Activated CD4-positive, alpha-beta T cell treated with anti-CD3 and anti-CD28 coated beads for 36 hours (primary cell): Measurements from ENCODE around the gene SIRT4. TPM values are rescaled to one million over a fixed set of nuclear protein-coding genes. Genes with fewer than 3 reads are reported as not detected.

Source experiments
- total RNA-seq, 2 experiments: library from RNA; stranded (reverse); gene quantifications; one replicate each; pipeline ENCODE4 v1.2.3, GENCODE V29; 2021

SIRT4 gene
- total RNA-seq, 2 experiments from 2014 or later, result 2.2 to 4.0 TPM

Other genes with a start within 250 kb of the SIRT4 start
- 10 to 100 TPM; 58.4 to 63.2 TPM for gene RAB35, start 185.6 kb upstream of the SIRT4 start, total RNA-seq
- 100 to 1,000 TPM; 125 to 139 TPM for gene GCN1, start 107.6 kb upstream of the SIRT4 start, total RNA-seq
- 1,000 to 10,000 TPM; 3,424 to 4,221 TPM for gene RPLP0, start 101.2 kb upstream of the SIRT4 start, total RNA-seq
- 100 to 1,000 TPM in 1 of 2 experiments, 10 to 100 TPM in 1; 74.5 to 104 TPM for gene PXN, start 36.6 kb upstream of the SIRT4 start, total RNA-seq
- 1,000 to 10,000 TPM in 1 of 2 experiments, 100 to 1,000 TPM in 1; 385 to 1,689 TPM for gene RNU4-2, start 10.4 kb upstream of the SIRT4 start, total RNA-seq
- 1,000 to 10,000 TPM in 1 of 2 experiments, 100 to 1,000 TPM in 1; 323 to 1,150 TPM for gene RNU4-1, start 9.1 kb upstream of the SIRT4 start, total RNA-seq
- under 1 TPM in 1 of 2 experiments, not detected in 1; 0.51 TPM for gene PLA2G1B, start 25.5 kb downstream of the SIRT4 start, total RNA-seq
- 1 to 10 TPM in 1 of 2 experiments, under 1 TPM in 1; 0.96 to 1.3 TPM for gene MSI1, start 66.8 kb downstream of the SIRT4 start, total RNA-seq
- 100 to 1,000 TPM; 424 to 495 TPM for gene COX6A1, start 135.8 kb downstream of the SIRT4 start, total RNA-seq
- 10 to 100 TPM; 20.9 to 36.0 TPM for gene TRIAP1, start 144.1 kb downstream of the SIRT4 start, total RNA-seq
- gene GATC, start 144.1 kb downstream of the SIRT4 start, total RNA-seq, result 10 to 100 TPM; 26.3 to 36.3 TPM
- gene SRSF9, start 167.4 kb downstream of the SIRT4 start, total RNA-seq, result 100 to 1,000 TPM; 140 to 209 TPM
- gene DYNLL1, start 193.8 kb downstream of the SIRT4 start, total RNA-seq, result 100 to 1,000 TPM; 166 to 169 TPM
- 10 to 100 TPM; 31.3 to 32.6 TPM for gene COQ5, start 226.8 kb downstream of the SIRT4 start, total RNA-seq
- gene RNF10, start 232.0 kb downstream of the SIRT4 start, total RNA-seq, result 100 to 1,000 TPM; 177 to 184 TPM